DND-41 (cell line): ENCODE data around the gene CLCA4.

ENCODE experiments used
- EZH2 ChIP-seq: IDR thresholded peaks from 3 replicates; pipeline ENCODE4 v1.6.1; 2012; ENCODE audit warnings: borderline replicate concordance, low read depth, mild to moderate bottlenecking, moderate library complexity, low read length, inconsistent platforms; ENCODE audit not compliant: severe bottlenecking
- TF ChIP-seq, protein P1 (sequence below): IDR thresholded peaks from 2 replicates; pipeline ENCODE4 v1.5.1; 2012; ENCODE audit warnings: borderline replicate concordance, low read length, moderate library complexity, mild to moderate bottlenecking; ENCODE audit not compliant: poor library complexity, severe bottlenecking; ENCODE audit errors: extremely low read depth

DNA sequence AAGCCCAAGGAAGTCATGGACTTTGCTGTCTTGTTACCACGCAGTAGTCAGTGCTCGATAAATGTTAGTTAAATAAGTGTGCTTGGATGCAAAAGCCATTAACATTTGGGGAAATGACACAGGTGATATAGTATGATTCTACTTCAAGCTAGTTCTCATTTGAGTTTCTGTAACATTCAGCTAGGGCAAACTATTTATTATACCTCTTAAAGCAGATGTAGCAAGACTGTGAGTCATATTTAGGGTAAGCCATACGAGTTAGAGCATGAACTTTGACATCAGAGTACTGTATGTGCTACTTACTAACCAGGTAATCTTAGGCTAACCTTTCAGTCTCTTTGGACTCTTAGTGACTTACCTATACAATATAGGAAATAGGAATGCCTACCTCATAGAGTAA lies 21.0 kb downstream of the CLCA4 start:
- TF ChIP-seq, protein P1, sequence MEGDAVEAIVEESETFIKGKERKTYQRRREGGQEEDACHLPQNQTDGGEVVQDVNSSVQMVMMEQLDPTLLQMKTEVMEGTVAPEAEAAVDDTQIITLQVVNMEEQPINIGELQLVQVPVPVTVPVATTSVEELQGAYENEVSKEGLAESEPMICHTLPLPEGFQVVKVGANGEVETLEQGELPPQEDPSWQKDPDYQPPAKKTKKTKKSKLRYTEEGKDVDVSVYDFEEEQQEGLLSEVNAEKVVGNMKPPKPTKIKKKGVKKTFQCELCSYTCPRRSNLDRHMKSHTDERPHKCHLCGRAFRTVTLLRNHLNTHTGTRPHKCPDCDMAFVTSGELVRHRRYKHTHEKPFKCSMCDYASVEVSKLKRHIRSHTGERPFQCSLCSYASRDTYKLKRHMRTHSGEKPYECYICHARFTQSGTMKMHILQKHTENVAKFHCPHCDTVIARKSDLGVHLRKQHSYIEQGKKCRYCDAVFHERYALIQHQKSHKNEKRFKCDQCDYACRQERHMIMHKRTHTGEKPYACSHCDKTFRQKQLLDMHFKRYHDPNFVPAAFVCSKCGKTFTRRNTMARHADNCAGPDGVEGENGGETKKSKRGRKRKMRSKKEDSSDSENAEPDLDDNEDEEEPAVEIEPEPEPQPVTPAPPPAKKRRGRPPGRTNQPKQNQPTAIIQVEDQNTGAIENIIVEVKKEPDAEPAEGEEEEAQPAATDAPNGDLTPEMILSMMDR: no peak
- no peak for TF ChIP-seq EZH2
